Measurements from ENCODE around the gene NHLRC4. TPM values are rescaled to one million over a fixed set of nuclear protein-coding genes. Genes with fewer than 3 reads are reported as not detected.
A peak's percentile ranks its signal among the peaks of the same experiment; 100 is the strongest.

The NHLRC4 gene
- total and polyA plus RNA-seq, 2 of the 13 experiments (the other 11 are each of a cell fraction or from before 2014, with no cell fraction given) = 0.40 to 0.59 TPM

- TF ChIP-seq USF2 (IDR thresholded peaks at IDR 0.05; ENCODE audit: low read depth, low read length) (no peak), USF2 (CRISPR knock-in tag; IDR thresholded peaks at IDR 0.05; ENCODE audit: borderline replicate concordance) (no peak), ZNF17 (CRISPR knock-in tag; IDR thresholded peaks at IDR 0.05) (no peak), AGO2 (optimal IDR thresholded peaks at IDR 0.05; ENCODE audit: low read depth, low read length) (peak; percentile 44), ETV6 (CRISPR knock-in tag; conservative IDR thresholded peaks at IDR 0.05) (no peak), ZBTB4 (CRISPR knock-in tag; IDR thresholded peaks at IDR 0.05; ENCODE audit: borderline replicate concordance) (0 out of 2 replicates have a peak, but pooled peaks have one; percentile 40), MBD4 (IDR thresholded peaks at IDR 0.05; ENCODE audit: borderline replicate concordance, low read length) (no peak), ZNF850 (CRISPR knock-in tag; conservative IDR thresholded peaks at IDR 0.05) (no peak), ADNP (CRISPR knock-in tag; IDR thresholded peaks at IDR 0.05) (no peak), MTF1 (CRISPR knock-in tag; IDR thresholded peaks at IDR 0.05) (no peak), ZNF687 (CRISPR knock-in tag; IDR thresholded peaks at IDR 0.05) (peak; percentile 42; the same call in 1 of the 2 replicates), DBP (CRISPR knock-in tag; IDR thresholded peaks at IDR 0.05; ENCODE audit: not compliant biosample characterization) (no peak), GRHL1 (CRISPR knock-in tag; conservative IDR thresholded peaks at IDR 0.05) (no peak), ZNF160 (CRISPR knock-in tag; IDR thresholded peaks at IDR 0.05) (no peak), HES4 (CRISPR knock-in tag; IDR thresholded peaks at IDR 0.05; ENCODE audit: borderline replicate concordance) (no peak)
Measured at GRCh38 chr16:535446-536405, 31.1 kb upstream of the NHLRC4 start (continued).
